ENCODE results near the gene CKS2. TPM values are rescaled to one million over a fixed set of nuclear protein-coding genes. Genes with fewer than 3 reads are reported as not detected.

Gene CKS2
- total RNA-seq, 1 donor from 2014 or later = 14.7 TPM

- Histone ChIP-seq H3K27me3 (no peaks in the 10 kb centered on the region), H3K9me3 (no peaks in the 10 kb centered on the region), H3K27ac (peak overlapping the region; percentile 92), H3K4me1 (peaks cover 23% of the 10 kb centered on the region), H3K4me3 (peak overlapping the region; percentile 69 to 74), H3K36me3 (no peaks in the 10 kb centered on the region)
- TF ChIP-seq POLR2A (IDR thresholded peaks at IDR 0.05) (no peak), CTCF (IDR thresholded peaks at IDR 0.05) (no peak), POLR2AphosphoS5 (IDR thresholded peaks at IDR 0.05; ENCODE audit: insufficient read depth in 1 of 2, low read depth in 1 of 2) (no peak)
- intact Hi-C loops (cut with DNase I) = no loop called here
- no peak for DNase-seq (ENCODE audit: extremely low spot score in 2 of 2)
Measured at GRCh38 chr9:89311346-89312221, 589 bp downstream of the CKS2 start.

- intact Hi-C loops (cut with DNase I) = no loop called here
Measured at GRCh38 chr9:89312222-89312571, 1.2 kb downstream of the CKS2 start.

DNA sequence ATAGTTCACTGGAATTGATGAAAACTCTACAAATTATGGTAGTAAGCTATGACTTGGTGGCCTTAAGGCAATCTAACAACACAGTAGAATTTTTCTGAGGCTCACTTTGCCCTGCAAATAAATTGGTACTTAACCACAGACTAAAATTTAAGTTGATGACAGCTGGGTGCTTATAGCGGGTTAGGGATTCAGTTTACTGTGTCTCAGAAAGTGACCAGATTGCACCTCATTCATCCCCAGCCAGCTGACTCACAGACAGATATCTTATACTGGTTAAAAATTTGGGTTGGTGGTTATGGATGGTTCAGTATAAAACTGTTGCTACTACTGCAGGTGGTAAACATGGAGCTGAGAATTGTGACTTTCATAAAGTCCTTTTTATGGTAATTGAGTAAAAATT is 2.8 kb downstream of the CKS2 start:
- Histone ChIP-seq H3K4me3 (no peak overlapping the region), H3K27me3 (no peaks in the 10 kb centered on the region), H3K36me3 (no peaks in the 10 kb centered on the region), H3K9me3 (no peaks in the 10 kb centered on the region), H3K4me1 (peaks cover 32% of the 10 kb centered on the region), H3K27ac (no peak overlapping the region)
- intact Hi-C loops (cut with DNase I) = no loop called here
- TF ChIP-seq POLR2AphosphoS5 (IDR thresholded peaks at IDR 0.05; ENCODE audit: insufficient read depth in 1 of 2, low read depth in 1 of 2) (no peak), CTCF (IDR thresholded peaks at IDR 0.05) (no peak), POLR2A (IDR thresholded peaks at IDR 0.05) (no peak)
- no peak for DNase-seq (ENCODE audit: extremely low spot score in 2 of 2)

More at GRCh38 chr9:89312222-89312571, 1.2 kb downstream of the CKS2 start:
- no peak for DNase-seq (ENCODE audit: extremely low spot score in 2 of 2)
- Histone ChIP-seq H3K4me3 (peak overlapping the region in 1 of 2 donors; percentile 69), H3K27me3 (no peaks in the 10 kb centered on the region), H3K9me3 (no peaks in the 10 kb centered on the region), H3K36me3 (no peaks in the 10 kb centered on the region), H3K4me1 (peaks cover 24% of the 10 kb centered on the region), H3K27ac (peak overlapping the region; percentile 92)
- TF ChIP-seq POLR2A (IDR thresholded peaks at IDR 0.05) = no peak
- no peak for TF ChIP-seq CTCF (IDR thresholded peaks at IDR 0.05)
- no peak for TF ChIP-seq POLR2AphosphoS5 (IDR thresholded peaks at IDR 0.05; ENCODE audit: insufficient read depth in 1 of 2, low read depth in 1 of 2)

DNA sequence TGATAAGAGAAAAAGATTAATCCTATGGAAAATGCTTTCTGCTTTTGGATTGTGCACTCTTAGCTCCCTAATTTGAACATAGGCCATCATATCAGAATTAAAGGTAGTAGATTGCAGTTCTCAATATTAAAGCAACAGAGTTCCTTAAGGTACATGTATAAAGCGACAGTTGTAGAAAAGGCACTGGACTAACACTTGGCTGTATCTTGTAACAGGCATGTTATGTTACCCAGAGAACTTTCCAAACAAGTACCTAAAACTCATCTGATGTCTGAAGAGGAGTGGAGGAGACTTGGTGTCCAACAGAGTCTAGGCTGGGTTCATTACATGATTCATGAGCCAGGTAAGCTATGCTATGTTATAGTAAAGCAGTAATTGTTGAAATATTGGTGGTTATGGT is 4.0 kb downstream of the CKS2 start:
- Histone ChIP-seq H3K36me3 (no peaks in the 10 kb centered on the region), H3K27me3 (no peaks in the 10 kb centered on the region), H3K4me1 (peaks cover 33% of the 10 kb centered on the region), H3K9me3 (no peaks in the 10 kb centered on the region), H3K27ac (no peak overlapping the region), H3K4me3 (no peak overlapping the region)
- intact Hi-C loops (cut with DNase I) = no loop called here
- no peak for TF ChIP-seq CTCF (IDR thresholded peaks at IDR 0.05)
- no peak for TF ChIP-seq POLR2AphosphoS5 (IDR thresholded peaks at IDR 0.05; ENCODE audit: insufficient read depth in 1 of 2, low read depth in 1 of 2)
- no peak for TF ChIP-seq POLR2A (IDR thresholded peaks at IDR 0.05)
- DNase-seq (ENCODE audit: extremely low spot score in 2 of 2) = no peak

DNA sequence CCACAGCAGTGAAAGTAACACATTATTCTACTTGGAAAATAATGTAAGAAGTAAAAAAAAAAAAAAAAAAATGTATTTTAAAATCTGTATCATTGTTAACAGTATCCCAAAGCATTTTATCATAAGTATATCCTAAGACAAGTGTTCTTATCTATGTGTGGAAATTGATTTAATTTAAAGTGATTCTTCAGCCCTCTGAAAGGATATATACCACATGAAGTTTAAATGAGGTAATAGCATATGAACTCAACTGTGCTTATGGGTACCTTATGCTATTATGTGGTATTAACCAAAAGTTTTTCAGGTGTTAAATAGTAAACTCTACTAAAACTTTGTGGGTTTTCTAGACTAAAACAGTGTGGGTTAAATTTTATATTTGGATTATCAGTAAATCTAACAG is 4.5 kb downstream of the CKS2 start:
- DNase-seq (ENCODE audit: extremely low spot score in 2 of 2) = no peak
- Histone ChIP-seq H3K4me3 (no peak overlapping the region), H3K36me3 (peaks cover 0 to 4% of the 10 kb centered on the region in 2 donors), H3K27ac (no peak overlapping the region), H3K27me3 (no peaks in the 10 kb centered on the region), H3K4me1 (peaks cover 36% of the 10 kb centered on the region), H3K9me3 (no peaks in the 10 kb centered on the region)
- no peak for TF ChIP-seq CTCF (IDR thresholded peaks at IDR 0.05)
- no peak for TF ChIP-seq POLR2AphosphoS5 (IDR thresholded peaks at IDR 0.05; ENCODE audit: insufficient read depth in 1 of 2, low read depth in 1 of 2)
- intact Hi-C loops (cut with DNase I) = no loop called here

All from vagina (tissue), 2 donors.